Measurements from ENCODE around the gene RERE. TPM values are rescaled to one million over a fixed set of nuclear protein-coding genes. Genes with fewer than 3 reads are reported as not detected.
"Not testable (repeated sequence)": the region's sequence is repeated elsewhere in the genome, so short reads cannot be mapped to it uniquely, and the experiment has no call there.

Gene RERE
- total RNA-seq, 1 donor from 2014 or later: 134 TPM

- DNase-seq (ENCODE audit: low spot score) (no peak), ATAC-seq (no peak)
- intact Hi-C loops (cut with DNase I): no loop called here
Measured at GRCh38 chr1:8733484-8733883, 84.0 kb downstream of the RERE start.

GRCh38 chr1:8731162-8731561 lies 86.3 kb downstream of the RERE start:
- ATAC-seq (no peak), DNase-seq (ENCODE audit: low spot score) (no peak)
- intact Hi-C loops (cut with DNase I): no loop called here

- intact Hi-C loops (cut with DNase I): no loop called here
- DNase-seq (ENCODE audit: low spot score) (no peak), ATAC-seq (no peak)
Measured at GRCh38 chr1:8728464-8728863, 89.0 kb downstream of the RERE start.

GRCh38 chr1:8727809-8728213 lies 89.6 kb downstream of the RERE start:
- intact Hi-C loops (cut with DNase I): no loop called here
- ATAC-seq (peak; percentile 76), DNase-seq (ENCODE audit: low spot score) (no peak)

GRCh38 chr1:8727316-8727715 lies 90.1 kb downstream of the RERE start:
- ATAC-seq; intact Hi-C loops (cut with DNase I); DNase-seq (ENCODE audit: low spot score): not testable (repeated sequence)

- DNase-seq (ENCODE audit: low spot score); intact Hi-C loops (cut with DNase I): not testable (repeated sequence)
- peak; percentile 50 for ATAC-seq
Measured at GRCh38 chr1:8726801-8727186, 90.6 kb downstream of the RERE start.

GRCh38 chr1:8723010-8723409 lies 94.4 kb downstream of the RERE start:
- ATAC-seq (no peak), DNase-seq (ENCODE audit: low spot score) (no peak)
- intact Hi-C loops (cut with DNase I): no loop called here

- ATAC-seq (no peak), DNase-seq (ENCODE audit: low spot score) (no peak)
- intact Hi-C loops (cut with DNase I): no loop called here
Measured at GRCh38 chr1:8722366-8722765, 95.1 kb downstream of the RERE start.

- intact Hi-C loops (cut with DNase I): no loop called here
- DNase-seq (ENCODE audit: low spot score) (no peak), ATAC-seq (no peak)
Measured at GRCh38 chr1:8721679-8722324, 95.6 kb downstream of the RERE start.

- DNase-seq (ENCODE audit: low spot score) (no peak), ATAC-seq (no peak)
- intact Hi-C loops (cut with DNase I): no loop called here
Measured at GRCh38 chr1:8720347-8720746, 97.1 kb downstream of the RERE start.

GRCh38 chr1:8718850-8719361 lies 98.5 kb downstream of the RERE start:
- intact Hi-C loops (cut with DNase I): no loop called here
- ATAC-seq: peak; percentile 30

GRCh38 chr1:8717148-8717547 lies 100.3 kb downstream of the RERE start:
- intact Hi-C loops (cut with DNase I): no loop called here
- DNase-seq (ENCODE audit: low spot score) (no peak), ATAC-seq (no peak)

More at GRCh38 chr1:8718850-8719361, 98.5 kb downstream of the RERE start:
- DNase-seq (ENCODE audit: low spot score): no peak

- intact Hi-C loops (cut with DNase I): no loop called here
Measured at GRCh38 chr1:8716238-8716637, 101.2 kb downstream of the RERE start.

GRCh38 chr1:8714173-8714572 lies 103.3 kb downstream of the RERE start:
- intact Hi-C loops (cut with DNase I): no loop called here
- ATAC-seq: no peak
- DNase-seq (ENCODE audit: low spot score): no peak

More at GRCh38 chr1:8716238-8716637, 101.2 kb downstream of the RERE start:
- ATAC-seq (no peak), DNase-seq (ENCODE audit: low spot score) (no peak)

GRCh38 chr1:8712413-8713231 lies 104.8 kb downstream of the RERE start:
- ATAC-seq (peak; percentile 79), DNase-seq (ENCODE audit: low spot score) (no peak)
- intact Hi-C loops (cut with DNase I): no loop called here

GRCh38 chr1:8711873-8712412 lies 105.5 kb downstream of the RERE start:
- intact Hi-C loops (cut with DNase I): no loop called here
- DNase-seq (ENCODE audit: low spot score) (no peak), ATAC-seq (no peak)

GRCh38 chr1:8711151-8711550 lies 106.3 kb downstream of the RERE start:
- no peak for DNase-seq (ENCODE audit: low spot score)
- no peak for ATAC-seq
- intact Hi-C loops (cut with DNase I): no loop called here

GRCh38 chr1:8708259-8708658 lies 109.2 kb downstream of the RERE start:
- DNase-seq (ENCODE audit: low spot score): no peak
- intact Hi-C loops (cut with DNase I): no loop called here
- no peak for ATAC-seq

- intact Hi-C loops (cut with DNase I): no loop called here
- no peak for DNase-seq (ENCODE audit: low spot score)
- no peak for ATAC-seq
Measured at GRCh38 chr1:8706995-8707396, 110.4 kb downstream of the RERE start.

- ATAC-seq (no peak), DNase-seq (ENCODE audit: low spot score) (no peak)
Measured at GRCh38 chr1:8706291-8706690, 111.1 kb downstream of the RERE start.

More at GRCh38 chr1:8706291-8706690, 111.1 kb downstream of the RERE start:
- intact Hi-C loops (cut with DNase I): no loop called here
